CD4-positive, alpha-beta T cell treated with Interleukin-6 at 100 ng/mL for 8 hours (primary cell): Measurements from ENCODE around the gene UBE2E2.

ENCODE experiments used
- DNase-seq: peaks from one replicate; pipeline ENCODE4 v3.0.0-alpha.2; 2020; ENCODE audit warnings: mixed read lengths, low spot score

UBE2E2 gene

GRCh38 chr3:23537101-23537551 lies 334.0 kb downstream of the UBE2E2 start:
- no peak for DNase-seq

- DNase-seq: no peak
Observed at GRCh38 chr3:23539185-23539584, 336.1 kb downstream of the UBE2E2 start.

GRCh38 chr3:23540600-23540999 lies 337.5 kb downstream of the UBE2E2 start:
- no peak for DNase-seq

- no peak for DNase-seq
Observed at GRCh38 chr3:23542079-23542478, 339.0 kb downstream of the UBE2E2 start.

GRCh38 chr3:23546181-23546580 lies 343.1 kb downstream of the UBE2E2 start:
- DNase-seq: no peak

- no peak for DNase-seq
Observed at GRCh38 chr3:23547905-23548650, 345.0 kb downstream of the UBE2E2 start.

GRCh38 chr3:23548706-23549105 lies 345.6 kb downstream of the UBE2E2 start:
- DNase-seq: no peak

GRCh38 chr3:23549148-23549910 lies 346.2 kb downstream of the UBE2E2 start:
- DNase-seq: no peak

GRCh38 chr3:23550402-23550801 lies 347.3 kb downstream of the UBE2E2 start:
- DNase-seq: no peak

GRCh38 chr3:23552506-23552905 lies 349.4 kb downstream of the UBE2E2 start:
- DNase-seq: no peak

GRCh38 chr3:23553353-23553752 lies 350.2 kb downstream of the UBE2E2 start:
- DNase-seq: no peak

- DNase-seq: no peak
Observed at GRCh38 chr3:23565041-23565775, 362.1 kb downstream of the UBE2E2 start.

GRCh38 chr3:23566499-23566898 lies 363.4 kb downstream of the UBE2E2 start:
- no peak for DNase-seq

- DNase-seq: no peak
Observed at GRCh38 chr3:23567917-23568316, 364.8 kb downstream of the UBE2E2 start.

GRCh38 chr3:23573827-23574226 lies 370.7 kb downstream of the UBE2E2 start:
- DNase-seq: no peak

GRCh38 chr3:23574822-23575315 lies 371.7 kb downstream of the UBE2E2 start:
- no peak for DNase-seq

GRCh38 chr3:23575697-23576096 lies 372.6 kb downstream of the UBE2E2 start:
- no peak for DNase-seq

GRCh38 chr3:23576379-23576959 lies 373.3 kb downstream of the UBE2E2 start:
- no peak for DNase-seq

GRCh38 chr3:23580096-23580713 lies 377.1 kb downstream of the UBE2E2 start:
- DNase-seq: no peak

GRCh38 chr3:23583980-23584740 lies 381.0 kb downstream of the UBE2E2 start:
- DNase-seq: no peak

GRCh38 chr3:23587513-23587912 lies 384.4 kb downstream of the UBE2E2 start:
- DNase-seq: no peak
